Ovary (tissue), 9 donors: ENCODE data around the gene AGO3. TPM values are rescaled to one million over a fixed set of nuclear protein-coding genes. Genes with fewer than 3 reads are reported as not detected.

Experiments used
- DNase-seq, 5 donors: peaks; one replicate each; pipeline ENCODE4 v3.0.0-alpha.2; 2019 to 2020
- H3K27ac ChIP-seq, 2 donors: fragments of 200-600 bp; one replicate each; pipeline versions ENCODE4 v1.5.1 to v1.8.0; 2019 to 2022
- H3K27me3 ChIP-seq: fragments of 200-600 bp; one replicate; pipeline ENCODE4 v1.8.0; 2022
- H3K36me3 ChIP-seq: fragments of 200-600 bp; sonication (generic); one replicate; pipeline ENCODE4 v1.5.1; 2019
- H3K4me1 ChIP-seq: one replicate; pipeline ENCODE4 v1.8.1; 2013; ENCODE audit warnings: mild to moderate bottlenecking, moderate library complexity; ENCODE audit not compliant: insufficient read depth
- H3K4me3 ChIP-seq: fragments of 200-600 bp; sonication (generic); one replicate; pipeline ENCODE4 v1.5.1; 2017
- H3K9me3 ChIP-seq, 2 donors: fragments of 200-600 bp in 1 of 2; sonication (generic) in 1 of 2; one replicate each; pipeline versions ENCODE4 v1.5.1 to v1.8.1; 2013 to 2019; ENCODE audit warnings: mild to moderate bottlenecking in 1 of 2, moderate library complexity in 1 of 2
- EP300 ChIP-seq: sonication (generic); formaldehyde crosslinking; IDR thresholded peaks from one replicate; pipeline ENCODE4 v1.6.1; 2017; ENCODE audit warnings: antibody characterized with exemption
- POLR2A ChIP-seq: fragments of 450-650 bp; IDR thresholded peaks from one replicate; pipeline ENCODE4 v1.6.1; 2017; ENCODE audit warnings: antibody characterized with exemption, mild to moderate bottlenecking, moderate library complexity
- whole genome bisulfite sequencing, 3 donors: extraction: QIAGEN DNeasy Blood & Tissue Kit in 1 of 3; methylation state at CpG; one replicate each; pipeline versions ENCODE4 v1.1.5 to v1.1.7; 2013 to 2017; 5-methylcytosine and 5-hydroxymethylcytosine counted together
- intact Hi-C, 4 donors: fragments of 100-400 bp; cut with DNase I; formaldehyde crosslinking; loops; one replicate each; pipeline versions ENCODE4 v1.11.0 to v1.15.1; 2022 to 2023
- polyA plus RNA-seq, 2 donors: library from polyadenylated mRNA; stranded (reverse); fragments of 200-250 nt in 1 of 2; fragments of 350-450 nt in 1 of 2; fragmentation: Illumina TruSeq in 1 of 2; extraction: RNeasy Lipid Tissue Mini Kit (QIAGEN cat#74804) in 1 of 2; gene quantifications; one replicate each; pipeline ENCODE4 v1.2.3, GENCODE V29; 2013 to 2014
- total RNA-seq, 7 donors: library from RNA; depleted of rRNA in 2 of 7; stranded (reverse); fragments of >200 nt in 2 of 7; fragmentation: NEBNext Ultra II Directional in 3 of 7; extraction: Animal tissue kit (Norgen Biotek cat#: 25700) in 3 of 7; gene quantifications; one replicate each; pipeline versions ENCODE4 v1.1.0 to v1.2.4, GENCODE V29; 2016 to 2023
- TF ChIP-seq, protein P1 (sequence below), 3 donors: fragments of 450-650 bp in 2 of 3; fragments of 200-600 bp in 1 of 3; IDR thresholded peaks; one replicate each; pipeline versions ENCODE4 v1.5.1 to v1.8.0; 2016 to 2022; ENCODE audit warnings: antibody characterized with exemption in 3 of 3, mild to moderate bottlenecking in 1 of 3
- donor health status: DM: no; HTN: no; CAD: no; lungs with moderate emphysema.
- donor health status: DM: no; HTN: no; CAD: no.
- donor health status: Bipolar disorder and iron deficiency.
- donor health status: DM: yes; HTN: yes; CAD: no.
- donor health status: DM: no; HTN: no; CAD: no.
- donor health status: DM: yes; HTN: yes; CAD: no.

Gene AGO3
- total and polyA plus RNA-seq, 9 donors = 3.8 to 44.1 (median 30.7) TPM

GRCh38 chr1:36080236-36080635 lies 149.3 kb downstream of the AGO3 start:
- intact Hi-C loops = no loop called here
- 52 to 63% (median 54%) methylated on average over 3 of the region's 3 CpGs for WGBS, 3 donors
- no peak for DNase-seq

GRCh38 chr1:36080801-36081200 lies 149.9 kb downstream of the AGO3 start:
- DNase-seq = no peak
- no peak overlapping the region for H3K27ac ChIP-seq
- peaks cover 4% of the 10 kb centered on the region for H3K4me1 ChIP-seq
- TF ChIP-seq, protein P1, sequence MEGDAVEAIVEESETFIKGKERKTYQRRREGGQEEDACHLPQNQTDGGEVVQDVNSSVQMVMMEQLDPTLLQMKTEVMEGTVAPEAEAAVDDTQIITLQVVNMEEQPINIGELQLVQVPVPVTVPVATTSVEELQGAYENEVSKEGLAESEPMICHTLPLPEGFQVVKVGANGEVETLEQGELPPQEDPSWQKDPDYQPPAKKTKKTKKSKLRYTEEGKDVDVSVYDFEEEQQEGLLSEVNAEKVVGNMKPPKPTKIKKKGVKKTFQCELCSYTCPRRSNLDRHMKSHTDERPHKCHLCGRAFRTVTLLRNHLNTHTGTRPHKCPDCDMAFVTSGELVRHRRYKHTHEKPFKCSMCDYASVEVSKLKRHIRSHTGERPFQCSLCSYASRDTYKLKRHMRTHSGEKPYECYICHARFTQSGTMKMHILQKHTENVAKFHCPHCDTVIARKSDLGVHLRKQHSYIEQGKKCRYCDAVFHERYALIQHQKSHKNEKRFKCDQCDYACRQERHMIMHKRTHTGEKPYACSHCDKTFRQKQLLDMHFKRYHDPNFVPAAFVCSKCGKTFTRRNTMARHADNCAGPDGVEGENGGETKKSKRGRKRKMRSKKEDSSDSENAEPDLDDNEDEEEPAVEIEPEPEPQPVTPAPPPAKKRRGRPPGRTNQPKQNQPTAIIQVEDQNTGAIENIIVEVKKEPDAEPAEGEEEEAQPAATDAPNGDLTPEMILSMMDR (IDR thresholded peaks at IDR 0.05) = no peak
- TF ChIP-seq EP300 (no peak), POLR2A (no peak)
- H3K36me3 ChIP-seq = no peaks in the 10 kb centered on the region
- intact Hi-C loops = no loop called here
- H3K4me3 ChIP-seq = no peak overlapping the region
- H3K27me3 ChIP-seq = no peaks in the 10 kb centered on the region
- WGBS, 3 donors = 80 to 83% (median 80%) methylated on average over 6 of the region's 6 CpGs
- no peaks in the 10 kb centered on the region for H3K9me3 ChIP-seq

More at GRCh38 chr1:36080236-36080635, 149.3 kb downstream of the AGO3 start:
- TF ChIP-seq POLR2A (no peak), EP300 (no peak)
- TF ChIP-seq, protein P1 (IDR thresholded peaks at IDR 0.05) = no peak
- Histone ChIP-seq H3K9me3 (no peaks in the 10 kb centered on the region), H3K27me3 (no peaks in the 10 kb centered on the region), H3K27ac (no peak overlapping the region), H3K4me1 (peaks cover 4% of the 10 kb centered on the region), H3K36me3 (no peaks in the 10 kb centered on the region), H3K4me3 (no peak overlapping the region)

- TF ChIP-seq EP300 = no peak
- no peak for TF ChIP-seq POLR2A
- TF ChIP-seq, protein P1 (IDR thresholded peaks at IDR 0.05) = no peak
- no peak overlapping the region for H3K27ac ChIP-seq
- no peaks in the 10 kb centered on the region for H3K36me3 ChIP-seq
- 60 to 70% (median 68%) methylated on average over 3 of the region's 3 CpGs for WGBS, 3 donors
- no peaks in the 10 kb centered on the region for H3K9me3 ChIP-seq
- intact Hi-C loops = no loop called here
- no peaks in the 10 kb centered on the region for H3K27me3 ChIP-seq
- DNase-seq = no peak
- peaks cover 4% of the 10 kb centered on the region for H3K4me1 ChIP-seq
- no peak overlapping the region for H3K4me3 ChIP-seq
These were observed 151.1 kb downstream of the AGO3 start for GRCh38 chr1:36081926-36082485.

GRCh38 chr1:36083219-36083618 lies 152.3 kb downstream of the AGO3 start:
- intact Hi-C loops = no loop called here
- H3K4me1 ChIP-seq = peaks cover 4% of the 10 kb centered on the region
- 86 to 91% (median 88%) methylated on average over 13 of the region's 13 CpGs for WGBS, 3 donors
- H3K9me3 ChIP-seq = no peaks in the 10 kb centered on the region
- TF ChIP-seq, protein P1 (IDR thresholded peaks at IDR 0.05) = no peak
- TF ChIP-seq EP300 = no peak
- no peak for TF ChIP-seq POLR2A
- no peak overlapping the region for H3K27ac ChIP-seq
- H3K4me3 ChIP-seq = no peak overlapping the region
- no peak for DNase-seq
- no peaks in the 10 kb centered on the region for H3K36me3 ChIP-seq
- no peaks in the 10 kb centered on the region for H3K27me3 ChIP-seq
